SK-N-SH treated with all-trans-retinoic acid at 6 μM for 48 hours (cell line): ENCODE data around the gene SMIM45.

Experiments used
- BACH2 ChIP-seq: fragments of 250-450 bp; sonication (Bioruptor Pico); IDR thresholded peaks from 2 replicates; pipeline ENCODE4 v1.9.0; 2021; ENCODE audit warnings: mild to moderate bottlenecking, borderline replicate concordance
- OSR1 ChIP-seq: fragments of 250-450 bp; sonication (Bioruptor Pico); IDR thresholded peaks from 2 replicates; pipeline ENCODE4 v1.8.0; 2022; ENCODE audit warnings: moderate library complexity, mild to moderate bottlenecking, inconsistent platforms
- TOX ChIP-seq: fragments of 250-450 bp; sonication (Bioruptor Pico); IDR thresholded peaks from 2 replicates; pipeline ENCODE4 v1.8.0; 2021; ENCODE audit warnings: mild to moderate bottlenecking, moderate library complexity, borderline replicate concordance
- ZFP3 ChIP-seq: fragments of 250-450 bp; sonication (Bioruptor Pico); IDR thresholded peaks from 2 replicates; pipeline ENCODE4 v1.5.0; 2020; ENCODE audit warnings: mild to moderate bottlenecking, moderate library complexity
- ZNF70 ChIP-seq: fragments of 450-650 bp; formaldehyde crosslinking; IDR thresholded peaks from 2 replicates; pipeline ENCODE4 v1.5.0; 2020; ENCODE audit warnings: mild to moderate bottlenecking, moderate library complexity

GRCh38 chr22:41966607-41967240 is 14.8 kb downstream of the SMIM45 start:
- no peak for TF ChIP-seq ZNF70 (CRISPR knock-in tag)
- no peak for TF ChIP-seq BACH2
- TF ChIP-seq ZFP3 (CRISPR knock-in tag), result no peak
- no peak for TF ChIP-seq TOX (CRISPR knock-in tag)
- no peak for TF ChIP-seq OSR1 (CRISPR knock-in tag)
